HepG2 (cell line): ENCODE measurements around the gene SLC2A11. TPM values are rescaled to one million over a fixed set of nuclear protein-coding genes. Genes with fewer than 3 reads are reported as not detected.

ENCODE experiments used
- ATAC-seq: fragments of 200-7000 bp; cut with Tn5 transposase; 3 replicates; pipeline ENCODE4 v1.9.1; 2020; ENCODE audit warnings: mild to moderate bottlenecking, moderate library complexity
- BruUV-seq: library from RNA; stranded (reverse); fragments of 400-500 nt; replicated peaks from 2 replicates; lab custom pipeline; 2021; lab: Mats Ljungman, UMichigan
- CTCF ChIA-PET: fragments of 300-600 bp; formaldehyde crosslinking; extraction: SDS; loops from one replicate; lab custom pipeline; 2021; ENCODE audit warnings: low total read pairs, inconsistent platforms, low intra/inter-chr PET ratio; lab: Yijun Ruan, JAX
- POLR2A ChIA-PET: fragments of 350-600 bp; sonication (Branson Sonifier 250); formaldehyde crosslinking; loops from one replicate; lab custom pipeline; 2020; ENCODE audit warnings: antibody characterized with exemption, inconsistent platforms; lab: Yijun Ruan, JAX
- DNase-seq: peaks from one replicate; pipeline ENCODE4 v3.0.0-alpha.2; 2015; ENCODE audit warnings: low spot score
- FAIRE-seq: peaks from 3 replicates; lab custom pipeline; 2011; peaks lifted over from hg19 to GRCh38; lab: Jason Lieb, UNC
- H2AFZ ChIP-seq: one replicate; pipeline ENCODE4 v1.6.1; 2011; ENCODE audit warnings: low read length, inconsistent platforms
- H3K27ac ChIP-seq: fragments of 300-600 bp; 3 replicates; pipeline ENCODE4 v1.8.0; 2011; ENCODE audit warnings: mixed run types, mild to moderate bottlenecking, mixed read lengths, low read length, inconsistent platforms; ENCODE audit not compliant: insufficient read depth; ENCODE audit errors: extremely low read length
- H3K27me3 ChIP-seq, 2 experiments: fragments of 200-600 bp in 1 of 2; 2 replicates in 1 of 2; 3 replicates in 1 of 2; pipeline versions ENCODE4 v1.6.0 to v1.8.0; 2011; ENCODE audit warnings: low read length in 2 of 2, mild to moderate bottlenecking in 2 of 2, moderate library complexity in 2 of 2, inconsistent platforms in 1 of 2; ENCODE audit not compliant: insufficient read depth in 2 of 2, control insufficient read depth in 1 of 2
- H3K36me3 ChIP-seq, 2 experiments: fragments of 200-600 bp in 1 of 2; replicated peaks in 1 of 2; 2 replicates in 1 of 2; 3 replicates in 1 of 2; pipeline versions ENCODE4 v1.5.1 to v1.8.0; 2011; ENCODE audit warnings: low read length in 2 of 2, inconsistent platforms in 1 of 2; ENCODE audit not compliant: insufficient read depth in 2 of 2, control insufficient read depth in 1 of 2
- H3K4me1 ChIP-seq: 2 replicates; pipeline ENCODE4 v1.5.1; 2012; ENCODE audit warnings: low read length, inconsistent platforms; ENCODE audit not compliant: insufficient read depth
- H3K4me2 ChIP-seq: 2 replicates; pipeline ENCODE4 v1.6.0; 2011; ENCODE audit warnings: low read depth, low read length, inconsistent platforms
- H3K4me3 ChIP-seq, 3 experiments: fragments of 200-600 bp in 1 of 3; sonication (generic), shearing (Covaris generic) in 1 of 3; replicated peaks in 1 of 3; 2 replicates each; pipeline ENCODE4 v1.5.1; 2011 to 2016; ENCODE audit warnings: low read length in 3 of 3, inconsistent platforms in 2 of 3, low read depth in 2 of 3, mild to moderate bottlenecking in 2 of 3, control low read depth in 1 of 3, mixed read lengths in 1 of 3; ENCODE audit not compliant: insufficient read depth in 1 of 3
- H3K79me2 ChIP-seq: one replicate; pipeline ENCODE4 v1.6.1; 2011; ENCODE audit warnings: low read length, inconsistent platforms; ENCODE audit not compliant: insufficient read depth
- H3K9ac ChIP-seq: 2 replicates; pipeline ENCODE4 v1.6.0; 2011; ENCODE audit warnings: mild to moderate bottlenecking, low read depth, low read length, inconsistent platforms; ENCODE audit not compliant: insufficient read depth
- H3K9me3 ChIP-seq: 2 replicates; pipeline ENCODE4 v1.5.1; 2012; ENCODE audit warnings: mild to moderate bottlenecking, low read length
- H4K20me1 ChIP-seq: 2 replicates; pipeline ENCODE4 v1.6.0; 2011; ENCODE audit warnings: inconsistent platforms, mild to moderate bottlenecking, low read length, moderate library complexity; ENCODE audit not compliant: insufficient read depth
- ATF3 ChIP-seq: sonication (generic); formaldehyde crosslinking; IDR thresholded peaks from 2 replicates; pipeline ENCODE4 v1.4.0; 2020; ENCODE audit warnings: missing genetic modification reagents
- BRCA1 ChIP-seq: sonication (generic); formaldehyde crosslinking; IDR thresholded peaks from 2 replicates; pipeline ENCODE4 v1.4.0; 2020; ENCODE audit warnings: missing genetic modification reagents
- HNF4G ChIP-seq, 2 experiments: sonication (generic) in 1 of 2; formaldehyde crosslinking in 1 of 2; IDR thresholded peaks; 2 replicates each; pipeline versions ENCODE4 v1.4.0 to v1.6.1; 2011 to 2020; ENCODE audit warnings: borderline replicate concordance in 2 of 2, low read depth in 2 of 2, mild to moderate bottlenecking in 2 of 2, low read length in 1 of 2, missing genetic modification reagents in 1 of 2, moderate library complexity in 1 of 2
- ZNF17 ChIP-seq: sonication (generic); formaldehyde crosslinking; IDR thresholded peaks from 2 replicates; pipeline ENCODE4 v1.5.0; 2020; ENCODE audit warnings: mild to moderate bottlenecking, missing genetic modification reagents
- ZNF570 ChIP-seq: sonication (generic); formaldehyde crosslinking; IDR thresholded peaks from 2 replicates; pipeline ENCODE4 v1.4.0; 2020; ENCODE audit warnings: mild to moderate bottlenecking, missing genetic modification reagents, borderline replicate concordance
- ZNF605 ChIP-seq: sonication (generic); formaldehyde crosslinking; IDR thresholded peaks from 2 replicates; pipeline ENCODE4 v1.8.0; 2022; ENCODE audit warnings: mild to moderate bottlenecking, missing genetic modification reagents
- ZNF687 ChIP-seq: sonication (generic); formaldehyde crosslinking; IDR thresholded peaks from 2 replicates; pipeline ENCODE4 v1.5.1; 2020; ENCODE audit warnings: mild to moderate bottlenecking, missing genetic modification reagents, moderate library complexity
- ZNF713 ChIP-seq: sonication (generic); formaldehyde crosslinking; IDR thresholded peaks from 2 replicates; pipeline ENCODE4 v1.4.0; 2020; ENCODE audit warnings: mild to moderate bottlenecking, missing genetic modification reagents
- ZNF766 ChIP-seq: sonication (generic); formaldehyde crosslinking; IDR thresholded peaks from 2 replicates; pipeline ENCODE4 v1.5.0; 2020; ENCODE audit warnings: missing genetic modification reagents, borderline replicate concordance
- WGBS: methylation state at CpG from one replicate; pipeline ENCODE4 v1.1.6; 2017; ENCODE audit warnings: low lambda C conversion rate; 5-methylcytosine and 5-hydroxymethylcytosine counted together
- in situ Hi-C: cut with HindIII; loops from 2 replicates; pipeline ENCODE4 v1.10.0; 2017; ENCODE audit warnings: low pct_unique_long_range_greater_than_20kb; ENCODE audit not compliant: extremely low pct_ligation_motif_present
- intact Hi-C: fragments of 100-400 bp; cut with micrococcal nuclease; formaldehyde crosslinking; loops from one replicate; pipeline ENCODE4 v1.10.0; 2022; ENCODE audit not compliant: unreplicated experiment
- polyA plus RNA-seq, 8 experiments: library from polyadenylated mRNA; depleted of rRNA in 3 of 8; stranded (reverse) in 7 of 8; unstranded in 1 of 8; fragments of >200 nt; fragmentation: Illumina TruSeq in 4 of 8; extraction: Trizol in 4 of 8; gene quantifications; 2 replicates each; pipeline versions ENCODE4 v1.2.1 to v1.2.3, GENCODE V29; 2011 to 2016; ENCODE audit warnings: low read depth in 4 of 8, missing spikeins in 1 of 8, mixed read lengths in 1 of 8; ENCODE audit not compliant: insufficient read depth in 1 of 8
- total RNA-seq, 5 experiments: library from RNA; depleted of rRNA; stranded (reverse); fragments of >200 nt; fragmentation: Illumina TruSeq; extraction: Trizol; gene quantifications; 2 replicates each; pipeline ENCODE4 v1.2.3, GENCODE V29; 2016; ENCODE audit warnings: low read depth in 1 of 5
- TF ChIP-seq, protein P1 (sequence below): sonication (generic); formaldehyde crosslinking; IDR thresholded peaks from 2 replicates; pipeline ENCODE4 v1.8.0; 2022; ENCODE audit warnings: low read depth, missing genetic modification reagents

SLC2A11 gene
- total and polyA plus RNA-seq, 2 of the 13 experiments (the other 11 are each of a cell fraction or from before 2014, with no cell fraction given) = 15.2 to 15.4 TPM

- intact Hi-C loops (no loop called here), in situ Hi-C loops (no loop called here)
- CTCF ChIA-PET = no interaction called here
- Histone ChIP-seq H3K4me3 (no peak overlapping the region), H3K27me3 (no peaks in the 10 kb centered on the region), H3K79me2 (no peaks in the 10 kb centered on the region), H3K27ac (no peak overlapping the region), H3K9me3 (no peaks in the 10 kb centered on the region), H3K36me3 (peaks cover 36 to 54% of the 10 kb centered on the region in 2 experiments), H2AFZ (no peak overlapping the region), H3K4me1 (no peaks in the 10 kb centered on the region), H4K20me1 (no peaks in the 10 kb centered on the region), H3K4me2 (no peak overlapping the region), H3K9ac (no peak overlapping the region)
- BruUV-seq = no TSS peak
- POLR2A ChIA-PET = no interaction called here
- TF ChIP-seq ZNF713 (no peak), BRCA1 (CRISPR knock-in tag) (no peak), ATF3 (CRISPR knock-in tag) (no peak), ZNF17 (CRISPR knock-in tag) (no peak), HNF4G (IDR thresholded peaks at IDR 0.05; ENCODE audit: borderline replicate concordance, low read depth, low read length) (no peak), HNF4G (CRISPR knock-in tag; IDR thresholded peaks at IDR 0.05; ENCODE audit: borderline replicate concordance, low read depth) (no peak), ZNF570 (no peak), ZNF766 (no peak), ZNF687 (CRISPR knock-in tag) (no peak), ZNF605 (no peak)
- TF ChIP-seq, protein P1, sequence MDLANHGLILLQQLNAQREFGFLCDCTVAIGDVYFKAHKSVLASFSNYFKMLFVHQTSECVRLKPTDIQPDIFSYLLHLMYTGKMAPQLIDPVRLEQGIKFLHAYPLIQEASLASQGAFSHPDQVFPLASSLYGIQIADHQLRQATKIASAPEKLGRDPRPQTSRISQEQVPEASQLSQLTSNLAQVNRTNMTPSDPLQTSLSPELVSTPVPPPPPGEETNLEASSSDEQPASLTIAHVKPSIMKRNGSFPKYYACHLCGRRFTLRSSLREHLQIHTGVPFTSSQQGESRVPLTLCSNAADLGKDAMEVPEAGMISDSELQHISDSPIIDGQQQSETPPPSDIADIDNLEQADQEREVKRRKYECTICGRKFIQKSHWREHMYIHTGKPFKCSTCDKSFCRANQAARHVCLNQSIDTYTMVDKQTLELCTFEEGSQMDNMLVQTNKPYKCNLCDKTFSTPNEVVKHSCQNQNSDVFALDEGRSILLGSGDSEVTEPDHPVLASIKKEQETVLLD (CRISPR knock-in tag) = no peak
- FAIRE-seq (no peak), ATAC-seq (no peak), DNase-seq (no peak)
- 98% methylated on average over 2 of the region's 2 CpGs for WGBS
Measured at GRCh38 chr22:23818541-23818940, 39.1 kb upstream of the SLC2A11 start.
